Endothelial cell of umbilical vein (primary cell): Measurements from ENCODE around the gene SEMA4G. TPM values are rescaled to one million over a fixed set of nuclear protein-coding genes. Genes with fewer than 3 reads are reported as not detected.

Source experiments
- BruUV-seq: library from RNA; stranded (reverse); fragments of 400-500 nt; replicated peaks from 2 replicates; lab custom pipeline; 2021; lab: Mats Ljungman, UMichigan
- CTCF ChIA-PET: fragments of 300-600, 350-600 bp; sonication (Branson Sonifier 250); formaldehyde crosslinking; loops from one replicate; lab custom pipeline; 2021; ENCODE audit warnings: antibody characterized with exemption, inconsistent platforms; lab: Charles Lee
- POLR2A ChIA-PET: fragments of 300-600, 350-600 bp; sonication (Branson Sonifier 250); formaldehyde crosslinking; loops from one replicate; lab custom pipeline; 2021; ENCODE audit warnings: antibody characterized with exemption, inconsistent platforms; lab: Charles Lee
- DNase-seq: peaks from one replicate; pipeline ENCODE4 v3.0.0-alpha.2; 2011; ENCODE audit warnings: low read depth, low spot score
- FAIRE-seq: peaks from 2 replicates; lab custom pipeline; 2011; peaks lifted over from hg19 to GRCh38; lab: Jason Lieb, UNC
- H2AFZ ChIP-seq: 2 replicates; pipeline ENCODE4 v1.6.0; 2012; ENCODE audit warnings: low read depth, low read length, control low read depth, inconsistent platforms
- H3K27ac ChIP-seq: 2 replicates; pipeline ENCODE4 v1.5.1; 2011; ENCODE audit warnings: low read depth, mild to moderate bottlenecking, control low read depth, low read length, moderate library complexity; ENCODE audit not compliant: insufficient read depth
- H3K27me3 ChIP-seq, 2 experiments: 2 replicates each; pipeline versions ENCODE4 v1.6.0 to v1.6.1; 2011; ENCODE audit warnings: low read length in 2 of 2, mixed read lengths in 1 of 2; ENCODE audit not compliant: control insufficient read depth in 2 of 2, insufficient read depth in 2 of 2
- H3K36me3 ChIP-seq, 2 experiments: 2 replicates in 1 of 2; 3 replicates in 1 of 2; pipeline ENCODE4 v1.5.1; 2011; ENCODE audit warnings: low read length in 2 of 2, mild to moderate bottlenecking in 1 of 2, moderate library complexity in 1 of 2; ENCODE audit not compliant: control insufficient read depth in 2 of 2, insufficient read depth in 2 of 2; ENCODE audit errors: extremely low read depth in 1 of 2
- H3K4me1 ChIP-seq: 3 replicates; pipeline ENCODE4 v1.5.1; 2011; ENCODE audit warnings: mild to moderate bottlenecking, low read length; ENCODE audit not compliant: control insufficient read depth, insufficient read depth; ENCODE audit errors: extremely low read depth
- H3K4me2 ChIP-seq: 2 replicates; pipeline ENCODE4 v1.6.1; 2011; ENCODE audit warnings: low read length, control low read depth, mixed read lengths; ENCODE audit not compliant: insufficient read depth
- H3K4me3 ChIP-seq, 3 experiments: fragments of 200-600 bp in 1 of 3; sonication (generic), shearing (Covaris generic) in 1 of 3; replicated peaks in 1 of 3; 2 replicates each; pipeline ENCODE4 v1.5.1; 2011 to 2016; ENCODE audit warnings: control low read depth in 3 of 3, low read length in 3 of 3, mild to moderate bottlenecking in 2 of 3, inconsistent platforms in 1 of 3, low read depth in 1 of 3, moderate library complexity in 1 of 3; ENCODE audit not compliant: insufficient read depth in 1 of 3
- H3K79me2 ChIP-seq: 2 replicates; pipeline ENCODE4 v1.6.0; 2012; ENCODE audit warnings: low read length, inconsistent platforms; ENCODE audit not compliant: control insufficient read depth, insufficient read depth
- H3K9ac ChIP-seq: replicated peaks from 2 replicates; pipeline ENCODE3; 2011; ENCODE audit warnings: low read length, control low read depth; ENCODE audit not compliant: insufficient read depth; ENCODE audit errors: extremely low read depth
- H3K9me1 ChIP-seq: replicated peaks from 3 replicates; pipeline ENCODE4 v1.6.0; 2011; ENCODE audit warnings: mild to moderate bottlenecking, low read length; ENCODE audit not compliant: control insufficient read depth, insufficient read depth; ENCODE audit errors: extremely low read depth
- H3K9me3 ChIP-seq: replicated peaks from 2 replicates; pipeline ENCODE4 v1.5.1; 2012; ENCODE audit warnings: low read length, inconsistent platforms; ENCODE audit not compliant: control insufficient read depth, insufficient read depth
- H4K20me1 ChIP-seq: replicated peaks from 2 replicates; pipeline ENCODE3; 2011; ENCODE audit warnings: mild to moderate bottlenecking, low read length; ENCODE audit not compliant: control insufficient read depth, insufficient read depth; ENCODE audit errors: extremely low read depth
- CTCF ChIP-seq, 2 donors: IDR thresholded peaks; 1 replicate in 1 of 2; 2 replicates in 1 of 2; pipeline ENCODE4 v1.5.1; 2011; ENCODE audit warnings: low read length in 2 of 2, mild to moderate bottlenecking in 2 of 2, moderate library complexity in 2 of 2, control low read depth in 1 of 2, inconsistent platforms in 1 of 2, low read depth in 1 of 2; ENCODE audit not compliant: insufficient read depth in 1 of 2; ENCODE audit errors: extremely low read depth in 1 of 2
- EZH2 ChIP-seq: IDR thresholded peaks from 2 replicates; pipeline ENCODE4 v1.6.1; 2012; ENCODE audit warnings: borderline replicate concordance, low read depth, mild to moderate bottlenecking, moderate library complexity, low read length, inconsistent platforms; ENCODE audit not compliant: severe bottlenecking
- GATA2 ChIP-seq: IDR thresholded peaks from 2 replicates; pipeline ENCODE4 v1.7.0; 2011; ENCODE audit warnings: low read depth, mild to moderate bottlenecking, moderate library complexity, mixed read lengths, low read length; ENCODE audit not compliant: insufficient read length, insufficient read depth
- JUN ChIP-seq: IDR thresholded peaks from 2 replicates; pipeline ENCODE4 v1.6.1; 2011; ENCODE audit warnings: borderline replicate concordance, low read depth; ENCODE audit not compliant: insufficient read length, insufficient read depth
- MYC ChIP-seq: IDR thresholded peaks from one replicate; pipeline ENCODE4 v1.6.1; 2011; ENCODE audit warnings: mild to moderate bottlenecking, low read depth, low read length
- POLR2A ChIP-seq: IDR thresholded peaks from 2 replicates; pipeline ENCODE4 v1.6.1; 2012; ENCODE audit warnings: low read depth, mild to moderate bottlenecking, control low read depth, low read length
- POLR2AphosphoS5 ChIP-seq: IDR thresholded peaks from 2 replicates; pipeline ENCODE4 v1.6.1; 2012; ENCODE audit warnings: low read depth, mild to moderate bottlenecking, control low read depth, low read length, moderate library complexity; ENCODE audit not compliant: insufficient read depth
- dilution Hi-C: fragments of 300-500 bp; cut with MboI; formaldehyde crosslinking; loops from one replicate; pipeline ENCODE4 v1.15.0; 2019; ENCODE audit warnings: low sequenced_read_pairs; ENCODE audit not compliant: extremely low pct_ligation_motif_present
- intact Hi-C: fragments of 100-400 bp; cut with micrococcal nuclease; formaldehyde crosslinking; loops from one replicate; pipeline ENCODE4 v1.10.0; 2022
- polyA plus RNA-seq, 4 experiments: library from polyadenylated mRNA; depleted of rRNA in 3 of 4; stranded (reverse) in 3 of 4; unstranded in 1 of 4; fragments of >200 nt; gene quantifications; 2 replicates each; pipeline versions ENCODE4 v1.2.1 to v1.2.3, GENCODE V29; 2011 to 2012; ENCODE audit warnings: missing spikeins in 1 of 4
- total RNA-seq: library from RNA; stranded (reverse); gene quantifications from 2 replicates; pipeline ENCODE4 v1.2.3, GENCODE V29; 2021

SEMA4G gene
- total and polyA plus RNA-seq, 2 donors (not counting 3 experiments of a cell fraction or from before 2014, with no cell fraction given), result 6.0 to 10.4 TPM

DNA sequence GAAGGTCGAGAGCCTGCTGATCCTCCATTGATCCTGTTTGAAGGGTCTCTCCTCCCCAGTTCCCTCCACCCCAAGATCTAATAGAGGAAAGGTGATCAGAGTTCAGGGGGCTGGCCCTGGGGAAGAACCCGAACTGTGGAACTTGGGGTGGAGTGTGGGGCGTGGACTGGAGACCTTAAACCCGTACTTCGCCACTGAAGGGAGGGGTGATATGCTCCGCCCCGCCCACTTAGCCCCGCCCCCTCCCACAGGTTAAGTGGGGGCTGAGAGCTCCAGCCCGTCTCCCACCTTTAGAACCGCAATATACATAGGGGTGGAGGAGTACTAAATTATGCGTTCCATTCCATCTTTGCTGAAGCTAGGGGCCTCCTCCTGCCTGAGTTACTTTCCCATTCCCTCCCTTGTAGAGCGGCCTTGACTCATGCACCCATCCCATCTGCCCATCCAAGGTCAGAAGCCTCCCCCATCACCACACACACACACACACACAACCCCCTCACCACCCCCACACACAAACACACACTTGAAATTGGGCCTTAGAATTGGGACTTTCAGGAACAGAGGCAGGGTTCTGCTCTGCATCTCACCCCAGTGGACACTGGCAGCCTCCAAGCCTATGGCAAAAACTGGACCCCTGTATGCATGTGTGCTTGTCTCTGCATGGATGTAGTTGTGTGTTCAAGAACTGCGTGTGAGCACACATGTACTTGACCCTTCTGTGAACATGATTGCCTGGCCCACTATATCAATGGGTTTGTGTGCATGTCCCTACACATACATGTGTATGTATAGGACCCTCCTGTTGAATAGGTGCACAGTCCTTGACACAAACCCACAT, 991 bp downstream of the SEMA4G start:
- H3K79me2 ChIP-seq, result no peaks in the 10 kb centered on the region
- peak overlapping the region; percentile 96 for H2AFZ ChIP-seq
- H3K4me3 ChIP-seq, result peak overlapping the region in 2 of 3 experiments; percentile 57 to 62
- FAIRE-seq, result no peak
- POLR2A ChIA-PET, result interaction anchor here (1.4 kb wide), 1 partner anchor 17 kb away, joined by 3 read pairs; the partner anchor contains the start of genes MRPL43 and TWNK
- intact Hi-C loops (no loop called here), dilution Hi-C loops (no loop called here)
- H3K4me2 ChIP-seq, result peak overlapping the region; percentile 76
- TF ChIP-seq POLR2AphosphoS5, result no peak
- TF ChIP-seq EZH2, result no peak
- no peak for TF ChIP-seq CTCF (IDR thresholded peaks at IDR 0.05; ENCODE audit: extremely low read depth in 1 of 2, insufficient read depth in 1 of 2, low read depth in 1 of 2, low read length in 2 of 2)
- TF ChIP-seq POLR2A, result no peak
- no peak for TF ChIP-seq JUN
- no peak for TF ChIP-seq MYC
- TF ChIP-seq GATA2, result no peak
- no peaks in the 10 kb centered on the region for H4K20me1 ChIP-seq
- DNase-seq, result no peak
- H3K27me3 ChIP-seq, result no peaks in the 10 kb centered on the region
- peaks cover 12% of the 10 kb centered on the region for H3K4me1 ChIP-seq
- BruUV-seq, result no TSS peak
- H3K9ac ChIP-seq, result no peak overlapping the region
- H3K9me3 ChIP-seq, result no peaks in the 10 kb centered on the region
- H3K36me3 ChIP-seq, result no peaks in the 10 kb centered on the region
- CTCF ChIA-PET, result interaction anchor here (0.7 to 5.3 kb wide), 8 partner anchors 13 to 92 kb away, joined by 3 to 54 read pairs (median 4); no protein-coding TSS in a partner anchor
- no peak overlapping the region for H3K27ac ChIP-seq
- no peaks in the 10 kb centered on the region for H3K9me1 ChIP-seq
